ENCODE data around the gene SIGLEC8. TPM values are rescaled to one million over a fixed set of nuclear protein-coding genes. Genes with fewer than 3 reads are reported as not detected.

The SIGLEC8 gene
- total and polyA plus RNA-seq, 10 of the 15 experiments (the other 5 are each of a cell fraction or from before 2014, with no cell fraction given) = not detected

- SMC1A ChIA-PET (ENCODE audit: uncharacterized antibody, unreplicated experiment) = interaction anchor here (0.5 to 1.6 kb wide), 4 partner anchors 13 to 238 kb away, joined by 3 to 6 read pairs (median 3); no protein-coding TSS in a partner anchor
- peak; percentile 64 for ATAC-seq
- RAD21 ChIA-PET (ENCODE audit: unreplicated experiment) = interaction anchor here (1.5 to 5.8 kb wide), 6 partner anchors 15 to 356 kb away, joined by 4 to 30 read pairs (median 9); no protein-coding TSS in a partner anchor
- peaks cover 6% of the 10 kb centered on the region for H3K4me1 ChIP-seq (ENCODE audit: control insufficient read depth, insufficient read depth, low read length)
- CTCF ChIA-PET = interaction anchor here (0.5 to 9.7 kb wide), 20 partner anchors 8 to 248 kb away, joined by 3 to 142 read pairs (median 4); no protein-coding TSS in a partner anchor
- no TSS peak for BruUV-seq (replicated peaks)
- H2AFZ ChIP-seq (ENCODE audit: control insufficient read depth, low read depth, low read length) = no peak overlapping the region
- DNase-seq (ENCODE audit: low read depth, low spot score) = no peak
- H3K4me2 ChIP-seq (ENCODE audit: control insufficient read depth, insufficient read depth) = no peak overlapping the region
- no peak overlapping the region for H3K4me3 ChIP-seq
- FAIRE-seq = peak; percentile 86
- H4K20me1 ChIP-seq (ENCODE audit: control insufficient read depth, insufficient read depth) = no peaks in the 10 kb centered on the region
- POLR2A ChIA-PET = interaction anchor here (0.5 kb wide), 1 partner anchor 21 kb away, joined by 4 read pairs; no protein-coding TSS in a partner anchor
- intact Hi-C loops (cut with micrococcal nuclease; ENCODE audit: unreplicated experiment) (loop anchor here (1.0 to 5.0 kb wide), 2 partner anchors 95 to 235 kb away; no protein-coding TSS in a partner anchor), in situ Hi-C loops (cut with MboI) (no loop called here)
- H3K9me3 ChIP-seq (replicated peaks; ENCODE audit: control insufficient read depth, insufficient read depth, low read length) = no peaks in the 10 kb centered on the region
- no peaks in the 10 kb centered on the region for H3K36me3 ChIP-seq (ENCODE audit: control insufficient read depth in 2 of 2, insufficient read depth in 2 of 2, low read length in 1 of 2)
- no peaks in the 10 kb centered on the region for H3K79me2 ChIP-seq (ENCODE audit: control insufficient read depth, insufficient read depth, low read length)
- H3K9ac ChIP-seq (ENCODE audit: control insufficient read depth, insufficient read depth, low read length) = no peak overlapping the region
- 3% methylated on average over 18 of the region's 19 CpGs for WGBS (ENCODE audit: insufficient coverage, insufficient replicate concordance, low lambda C conversion rate, missing lambda C conversion rate)
- H3K27ac ChIP-seq (ENCODE audit: control insufficient read depth, insufficient read depth) = no peak overlapping the region
- no peaks in the 10 kb centered on the region; a peak in 1 of 4 replicates for H3K27me3 ChIP-seq (replicated peaks in 1 of 2; ENCODE audit: control insufficient read depth in 2 of 2, insufficient read depth in 2 of 2, low read length in 1 of 2)
- TF ChIP-seq YY1 (IDR thresholded peaks at IDR 0.05; ENCODE audit: low read depth, low read length) (peak; percentile 81), SIN3A (IDR thresholded peaks at IDR 0.05; ENCODE audit: low read depth, low read length) (peak; percentile 81; the same call in 1 of the 2 replicates), CTCF (IDR thresholded peaks at IDR 0.05 in 2 of 3, conservative IDR thresholded peaks at IDR 0.05 in 1 of 3; ENCODE audit: control insufficient read depth in 2 of 3, extremely low read depth in 1 of 3, insufficient read depth in 1 of 3, low read depth in 3 of 3, low read length in 3 of 3) (peak; percentile 99 to 100 (median 99)), SMC3 (IDR thresholded peaks at IDR 0.05; ENCODE audit: borderline replicate concordance, low read length) (peak; percentile 86), EZH2 (IDR thresholded peaks at IDR 0.05; ENCODE audit: borderline replicate concordance, control insufficient read depth, low read depth, low read length) (no peak), ZNF24 (IDR thresholded peaks at IDR 0.05) (no peak), IRF4 (IDR thresholded peaks at IDR 0.05; ENCODE audit: low read depth, low read length) (0 out of 2 replicates have a peak, but pooled peaks have one; percentile 41), PAX5 (IDR thresholded peaks at IDR 0.05; ENCODE audit: borderline replicate concordance, low read depth, low read length) (peak; percentile 65; the same call in 1 of the 2 replicates), HDGF (IDR thresholded peaks at IDR 0.05) (no peak), ETV6 (conservative IDR thresholded peaks at IDR 0.05 in 1 of 2, IDR thresholded peaks at IDR 0.05 in 1 of 2; ENCODE audit: borderline replicate concordance in 1 of 2, low read depth in 1 of 2) (no peak), MXI1 (IDR thresholded peaks at IDR 0.05; ENCODE audit: low read depth, low read length) (peak; percentile 75), RCOR1 (conservative IDR thresholded peaks at IDR 0.05; ENCODE audit: low read depth, low read length) (peak; percentile 94; the same call in 1 of the 2 replicates), POLR2A (IDR thresholded peaks at IDR 0.05; ENCODE audit: low read depth, low read length) (no peak), ESRRA (IDR thresholded peaks at IDR 0.05; ENCODE audit: low read length) (no peak), RAD21 (IDR thresholded peaks at IDR 0.05; ENCODE audit: insufficient read depth, low read depth, low read length) (peak; percentile 89), RUNX3 (IDR thresholded peaks at IDR 0.05; ENCODE audit: low read length) (peak; percentile 36; the same call in 1 of the 2 replicates)
- TF ChIP-seq, protein P1, sequence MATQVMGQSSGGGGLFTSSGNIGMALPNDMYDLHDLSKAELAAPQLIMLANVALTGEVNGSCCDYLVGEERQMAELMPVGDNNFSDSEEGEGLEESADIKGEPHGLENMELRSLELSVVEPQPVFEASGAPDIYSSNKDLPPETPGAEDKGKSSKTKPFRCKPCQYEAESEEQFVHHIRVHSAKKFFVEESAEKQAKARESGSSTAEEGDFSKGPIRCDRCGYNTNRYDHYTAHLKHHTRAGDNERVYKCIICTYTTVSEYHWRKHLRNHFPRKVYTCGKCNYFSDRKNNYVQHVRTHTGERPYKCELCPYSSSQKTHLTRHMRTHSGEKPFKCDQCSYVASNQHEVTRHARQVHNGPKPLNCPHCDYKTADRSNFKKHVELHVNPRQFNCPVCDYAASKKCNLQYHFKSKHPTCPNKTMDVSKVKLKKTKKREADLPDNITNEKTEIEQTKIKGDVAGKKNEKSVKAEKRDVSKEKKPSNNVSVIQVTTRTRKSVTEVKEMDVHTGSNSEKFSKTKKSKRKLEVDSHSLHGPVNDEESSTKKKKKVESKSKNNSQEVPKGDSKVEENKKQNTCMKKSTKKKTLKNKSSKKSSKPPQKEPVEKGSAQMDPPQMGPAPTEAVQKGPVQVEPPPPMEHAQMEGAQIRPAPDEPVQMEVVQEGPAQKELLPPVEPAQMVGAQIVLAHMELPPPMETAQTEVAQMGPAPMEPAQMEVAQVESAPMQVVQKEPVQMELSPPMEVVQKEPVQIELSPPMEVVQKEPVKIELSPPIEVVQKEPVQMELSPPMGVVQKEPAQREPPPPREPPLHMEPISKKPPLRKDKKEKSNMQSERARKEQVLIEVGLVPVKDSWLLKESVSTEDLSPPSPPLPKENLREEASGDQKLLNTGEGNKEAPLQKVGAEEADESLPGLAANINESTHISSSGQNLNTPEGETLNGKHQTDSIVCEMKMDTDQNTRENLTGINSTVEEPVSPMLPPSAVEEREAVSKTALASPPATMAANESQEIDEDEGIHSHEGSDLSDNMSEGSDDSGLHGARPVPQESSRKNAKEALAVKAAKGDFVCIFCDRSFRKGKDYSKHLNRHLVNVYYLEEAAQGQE (IDR thresholded peaks at IDR 0.05; ENCODE audit: low read depth, low read length) = peak; percentile 100
Observed at GRCh38 chr19:51422053-51422448, 36.2 kb downstream of the SIGLEC8 start.
